Suppressor macrophage treated with lipopolysaccharide for 4 hours (primary cell): ENCODE data around the gene FAM83G.
"Not testable (repeated sequence)": the region's sequence is repeated elsewhere in the genome, so short reads cannot be mapped to it uniquely, and the experiment has no call there.

ENCODE experiments used
- DNase-seq: peaks from one replicate; pipeline ENCODE4 v3.0.0-alpha.2; 2020

FAM83G gene, protein sequence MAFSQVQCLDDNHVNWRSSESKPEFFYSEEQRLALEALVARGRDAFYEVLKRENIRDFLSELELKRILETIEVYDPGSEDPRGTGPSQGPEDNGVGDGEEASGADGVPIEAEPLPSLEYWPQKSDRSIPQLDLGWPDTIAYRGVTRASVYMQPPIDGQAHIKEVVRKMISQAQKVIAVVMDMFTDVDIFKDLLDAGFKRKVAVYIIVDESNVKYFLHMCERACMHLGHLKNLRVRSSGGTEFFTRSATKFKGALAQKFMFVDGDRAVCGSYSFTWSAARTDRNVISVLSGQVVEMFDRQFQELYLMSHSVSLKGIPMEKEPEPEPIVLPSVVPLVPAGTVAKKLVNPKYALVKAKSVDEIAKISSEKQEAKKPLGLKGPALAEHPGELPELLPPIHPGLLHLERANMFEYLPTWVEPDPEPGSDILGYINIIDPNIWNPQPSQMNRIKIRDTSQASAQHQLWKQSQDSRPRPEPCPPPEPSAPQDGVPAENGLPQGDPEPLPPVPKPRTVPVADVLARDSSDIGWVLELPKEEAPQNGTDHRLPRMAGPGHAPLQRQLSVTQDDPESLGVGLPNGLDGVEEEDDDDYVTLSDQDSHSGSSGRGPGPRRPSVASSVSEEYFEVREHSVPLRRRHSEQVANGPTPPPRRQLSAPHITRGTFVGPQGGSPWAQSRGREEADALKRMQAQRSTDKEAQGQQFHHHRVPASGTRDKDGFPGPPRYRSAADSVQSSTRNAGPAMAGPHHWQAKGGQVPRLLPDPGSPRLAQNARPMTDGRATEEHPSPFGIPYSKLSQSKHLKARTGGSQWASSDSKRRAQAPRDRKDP

GRCh38 chr17:19004421-19005136 lies at the start of gene FAM83G:
Gene FAM83G, minus strand, starts transcription at chr17:19004764. Its CDS starts 723 bp downstream, at chr17:19004041.
- peak; percentile 50 for DNase-seq

GRCh38 chr17:19048826-19049225 lies 44.3 kb upstream of the FAM83G start:
- not testable (repeated sequence) for DNase-seq

DNA sequence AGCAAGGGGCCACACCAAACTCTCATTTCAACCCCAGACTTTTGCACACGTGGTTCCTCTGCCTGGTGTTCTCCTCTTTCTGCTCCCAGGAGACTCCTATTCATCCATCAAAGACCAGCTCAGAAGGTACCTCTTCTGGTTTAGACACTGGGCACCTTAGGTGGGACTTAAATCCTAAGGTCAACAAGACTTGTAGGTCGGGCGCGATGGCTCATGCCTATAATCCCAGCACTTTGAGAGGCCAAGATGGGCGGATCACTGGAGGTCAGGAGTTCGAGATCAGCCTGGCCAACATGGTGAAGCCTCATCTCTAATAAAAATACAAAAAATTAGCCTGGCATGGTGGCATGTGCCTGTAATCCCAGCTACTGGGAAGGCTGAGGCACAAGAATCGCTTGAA lies 42.9 kb upstream of the FAM83G start:
- not testable (repeated sequence) for DNase-seq

GRCh38 chr17:19046782-19047375 lies 42.3 kb upstream of the FAM83G start, which contains the start of gene GRAP:
Gene GRAP, minus strand, starts transcription at chr17:19046957. Its CDS starts 31 bp downstream, at chr17:19046926.
- not testable (repeated sequence) for DNase-seq

DNA sequence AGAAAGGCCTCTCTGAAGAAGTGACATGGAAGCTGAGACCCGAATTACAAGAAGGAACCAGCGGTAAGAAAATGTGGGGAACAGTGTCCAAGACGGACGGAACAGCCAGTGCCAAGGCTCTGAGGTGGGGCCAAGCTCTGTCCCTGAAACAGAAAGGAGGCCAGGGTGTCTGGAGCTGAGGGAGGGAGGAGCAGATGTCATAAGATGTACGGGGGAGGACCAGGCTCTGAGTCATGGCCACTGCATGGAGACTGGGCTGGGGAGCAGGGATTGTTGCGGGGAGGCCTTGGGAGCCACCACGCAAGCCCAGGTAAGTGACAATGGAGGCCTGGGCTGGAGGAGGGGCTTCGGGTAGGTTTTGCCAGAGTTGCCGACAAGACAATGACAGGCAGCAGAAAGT lies 40.1 kb upstream of the FAM83G start:
- not testable (repeated sequence) for DNase-seq

DNA sequence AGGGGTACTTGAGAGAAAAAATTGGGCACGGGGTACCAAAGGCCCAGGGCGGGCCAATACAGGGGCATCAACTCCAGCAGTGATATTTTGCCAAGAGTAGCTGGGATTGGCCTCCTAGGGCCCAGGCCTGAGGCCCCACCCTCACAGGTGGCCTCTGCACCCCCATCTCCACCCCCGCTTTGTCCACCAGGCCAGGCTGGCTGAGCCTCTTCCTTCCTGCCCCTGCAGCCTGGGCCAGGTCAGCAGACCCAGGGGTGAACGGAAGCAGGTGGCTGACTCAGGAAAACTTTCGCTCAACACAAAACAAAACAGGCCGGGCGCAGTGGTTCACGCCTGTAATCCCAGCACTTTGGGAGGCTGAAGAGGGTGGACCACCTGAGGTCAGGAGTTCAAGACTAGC lies 38.5 kb upstream of the FAM83G start:
- not testable (repeated sequence) for DNase-seq

- DNase-seq, result not testable (repeated sequence)
Observed at GRCh38 chr17:19042369-19042768, 37.8 kb upstream of the FAM83G start.

- DNase-seq, result not testable (repeated sequence)
Observed at GRCh38 chr17:19041871-19042270, 37.3 kb upstream of the FAM83G start.

- not testable (repeated sequence) for DNase-seq
Observed at GRCh38 chr17:19040350-19040749, 35.8 kb upstream of the FAM83G start.

DNA sequence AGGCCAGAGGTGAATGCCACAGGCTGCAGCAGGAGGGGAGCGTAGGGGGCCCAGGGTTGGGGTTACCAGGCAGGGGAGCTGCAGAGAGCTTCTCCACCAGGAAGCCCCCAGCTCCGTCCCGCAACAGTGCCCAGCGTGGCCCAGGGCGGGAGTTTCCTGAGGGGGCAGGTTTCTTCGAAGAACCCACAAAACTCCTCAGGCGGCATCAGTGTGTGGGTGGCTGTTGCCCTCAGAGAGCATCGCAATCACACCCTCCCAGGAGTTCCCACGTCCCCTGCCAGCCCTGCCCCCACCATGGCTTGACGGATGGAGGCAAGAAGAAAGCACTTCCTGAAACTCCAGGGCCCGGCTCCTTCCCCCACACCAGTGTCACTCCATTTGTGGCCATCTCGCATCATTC lies 34.2 kb upstream of the FAM83G start:
- not testable (repeated sequence) for DNase-seq

GRCh38 chr17:19038007-19038406 lies 33.4 kb upstream of the FAM83G start:
- DNase-seq, result not testable (repeated sequence)

GRCh38 chr17:19037547-19037946 lies 33.0 kb upstream of the FAM83G start:
- not testable (repeated sequence) for DNase-seq

DNA sequence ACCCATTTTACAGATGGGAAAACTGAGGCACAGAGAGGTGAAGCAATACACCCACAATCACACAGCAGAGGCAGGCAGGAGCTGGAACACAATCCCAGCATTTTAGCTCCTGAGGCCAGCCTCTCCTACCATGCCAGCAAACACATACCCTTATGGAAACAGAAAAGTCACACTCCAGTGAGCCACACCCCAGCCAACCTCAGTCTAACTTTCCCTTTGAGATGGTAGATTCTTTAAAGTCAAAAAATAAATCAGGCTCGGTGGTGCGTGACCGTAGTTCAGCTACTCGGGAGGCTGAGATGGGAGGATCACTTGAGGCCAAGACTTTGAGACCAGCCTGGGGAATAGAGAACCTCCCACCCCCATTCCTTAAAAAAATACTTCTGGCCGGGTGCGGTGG lies 31.6 kb upstream of the FAM83G start:
- DNase-seq, result not testable (repeated sequence)

DNA sequence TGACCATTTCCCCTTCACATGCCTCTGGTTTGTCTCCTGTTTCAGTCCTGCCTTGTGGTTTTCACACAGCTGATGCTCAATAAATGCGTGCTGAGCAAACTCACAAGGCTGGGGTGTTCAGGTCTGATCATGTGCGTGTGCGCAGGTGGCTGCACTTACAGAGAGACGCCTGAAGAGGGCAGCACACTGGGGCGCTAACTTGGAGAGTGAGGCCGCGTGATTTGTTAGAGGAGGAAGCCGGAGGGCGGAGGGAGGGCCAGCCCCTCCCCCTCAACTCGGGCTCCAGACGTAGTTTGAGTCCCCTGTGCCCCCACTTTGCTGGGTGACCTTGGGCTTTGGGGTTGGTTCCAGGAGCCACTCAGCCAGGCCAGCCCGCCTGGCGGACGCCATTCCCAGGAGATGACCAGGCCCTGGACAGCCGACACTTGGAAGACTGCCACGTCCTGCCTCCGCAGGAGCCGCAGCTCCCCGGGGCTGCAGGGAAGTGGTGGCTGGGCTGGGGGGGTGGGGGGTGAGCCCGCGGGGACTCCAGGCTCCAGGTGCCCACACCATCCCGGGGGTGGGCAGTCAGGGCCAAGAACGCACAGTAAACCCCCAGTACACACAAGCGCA lies 27.9 kb upstream of the FAM83G start:
- not testable (repeated sequence) for DNase-seq

GRCh38 chr17:19031729-19032128 lies 27.2 kb upstream of the FAM83G start:
- DNase-seq, result not testable (repeated sequence)

- DNase-seq, result not testable (repeated sequence)
Observed at GRCh38 chr17:19030771-19031449, 26.3 kb upstream of the FAM83G start.

DNA sequence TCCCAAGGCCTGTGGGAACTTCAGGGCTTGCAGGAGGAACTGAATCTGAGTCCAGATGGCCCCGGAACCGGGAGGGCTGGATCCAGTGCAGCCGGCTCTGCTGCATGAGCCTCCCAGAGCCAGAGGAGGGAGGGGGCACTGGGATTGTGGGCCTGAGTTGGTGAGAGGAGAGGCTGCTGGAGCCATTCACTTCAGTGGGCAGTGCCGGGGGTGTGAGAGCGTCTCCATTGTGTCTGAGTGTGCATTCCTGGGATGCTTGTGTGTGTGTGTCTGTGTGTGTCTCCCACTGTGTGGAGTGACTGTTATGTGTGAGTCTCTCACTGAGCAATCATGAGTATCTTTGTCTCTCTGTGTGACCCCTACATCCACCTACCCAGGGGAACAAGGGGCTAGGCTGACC lies 25.2 kb upstream of the FAM83G start:
- DNase-seq, result not testable (repeated sequence)

GRCh38 chr17:19028671-19029070 lies 24.1 kb upstream of the FAM83G start:
- DNase-seq, result not testable (repeated sequence)

DNA sequence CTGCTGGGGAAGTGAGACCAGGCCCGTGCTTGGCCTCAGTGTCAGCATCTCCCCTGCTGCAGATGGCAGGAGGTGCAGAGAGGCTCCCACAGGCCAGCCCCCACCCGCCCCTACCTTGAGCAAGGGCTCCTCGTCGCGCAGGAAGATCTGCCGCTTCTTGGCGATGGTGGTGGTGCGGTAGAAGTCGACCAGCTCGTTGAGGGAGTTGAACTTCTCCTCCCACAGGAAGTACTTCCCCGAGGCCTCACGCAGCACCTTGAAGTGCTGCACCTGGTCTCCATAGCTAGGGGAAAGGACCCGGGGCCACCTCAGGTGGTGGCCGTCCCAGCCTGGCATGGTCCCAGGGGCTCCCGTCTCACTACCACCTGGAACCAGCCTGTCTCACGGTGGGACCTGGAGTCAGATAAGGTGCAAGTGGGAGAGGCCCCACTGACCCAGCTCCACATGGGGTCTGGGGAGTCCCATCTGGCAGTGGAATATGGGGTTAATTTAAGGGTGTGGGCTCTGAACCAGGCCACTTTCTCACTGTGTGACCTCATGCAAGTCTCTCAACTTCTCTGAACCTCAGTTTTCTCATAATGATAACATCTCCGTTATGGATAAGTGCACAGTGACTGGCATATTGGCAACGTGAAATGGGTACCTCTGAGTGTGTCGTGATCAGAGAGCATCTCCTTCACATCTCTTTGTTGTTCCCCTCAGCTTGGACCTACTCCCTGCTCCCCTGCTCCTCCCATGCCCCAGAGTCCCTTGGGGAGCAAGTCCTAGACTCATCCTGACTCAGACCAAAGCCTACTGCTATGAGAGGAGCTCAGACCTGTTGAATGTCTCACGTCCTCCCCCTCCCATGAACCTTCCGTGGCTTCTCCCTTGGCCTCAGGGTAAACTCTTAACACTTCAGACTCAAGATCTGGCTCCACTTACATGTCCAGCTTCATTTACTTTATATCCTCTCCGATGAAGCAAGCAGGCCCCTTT lies 19.8 kb upstream of the FAM83G start:
- DNase-seq, result no peak
